GM18517 (cell line): ENCODE results near the gene CASP9.

Experiments
- ATAC-seq: cut with Tn5 transposase; IDR thresholded peaks from one replicate; pipeline ENCODE4 v1.9.1; 2021; ENCODE audit warnings: mild to moderate bottlenecking, moderate library complexity; ENCODE audit not compliant: unreplicated experiment

The CASP9 gene

DNA sequence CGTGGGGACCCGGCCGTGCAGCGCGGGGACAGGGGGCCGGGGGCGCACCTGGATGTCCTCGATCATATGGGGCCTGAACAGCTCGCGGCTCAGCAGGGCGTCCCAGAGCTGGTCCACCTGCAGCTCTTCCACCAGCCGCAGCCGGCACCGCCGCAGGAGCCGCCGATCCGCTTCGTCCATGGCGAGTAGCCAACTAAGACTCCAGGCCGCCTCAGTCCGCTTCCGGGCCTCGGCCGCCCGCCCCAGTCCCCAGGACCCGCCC, at the start of gene CASP9:
CASP9 (minus strand) TSS at position 195 of the 262 bp plus-strand sequence; CDS start at position 180, 15 bp downstream.
- ATAC-seq = no peak

DNA sequence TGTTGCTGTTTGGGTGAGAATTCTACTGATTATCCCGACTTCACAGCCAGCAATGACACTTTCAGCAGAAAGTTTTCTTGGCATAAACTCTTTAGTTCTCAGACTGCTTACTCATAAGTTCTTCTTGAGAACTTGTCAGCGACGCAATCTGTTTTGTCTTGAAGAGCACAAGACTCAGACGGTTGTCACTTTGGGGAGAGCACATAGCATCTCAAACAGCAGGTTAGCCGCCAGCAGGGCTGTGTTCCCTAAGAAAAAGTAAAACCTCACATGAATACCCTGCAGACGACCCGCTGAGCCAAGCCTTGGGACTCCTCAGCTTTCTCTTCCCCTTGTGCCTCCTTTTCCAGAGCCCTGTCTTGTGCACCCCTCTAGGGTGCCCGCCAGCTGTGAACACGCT, 49.5 kb upstream of the CASP9 start:
- ATAC-seq = no peak

DNA sequence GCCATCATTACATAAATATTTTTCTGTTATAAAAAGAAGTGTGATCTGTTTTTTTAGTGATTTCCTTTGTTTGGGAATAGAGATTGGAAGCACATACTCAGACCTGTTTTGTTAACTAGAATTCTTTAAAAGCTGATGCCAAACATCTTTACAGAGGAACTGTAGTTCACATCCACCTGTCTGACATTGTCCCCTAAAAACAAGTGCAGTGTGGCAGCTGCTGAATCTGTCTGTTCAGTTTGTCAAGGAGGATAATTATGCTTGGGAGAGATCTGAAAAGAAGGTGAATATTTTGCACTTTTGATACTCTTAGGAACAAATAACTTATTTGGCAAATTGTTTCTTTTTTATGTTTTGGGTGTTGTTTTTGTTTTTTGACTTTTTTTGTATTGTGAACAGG, 47.3 kb upstream of the CASP9 start:
- ATAC-seq = no peak

DNA sequence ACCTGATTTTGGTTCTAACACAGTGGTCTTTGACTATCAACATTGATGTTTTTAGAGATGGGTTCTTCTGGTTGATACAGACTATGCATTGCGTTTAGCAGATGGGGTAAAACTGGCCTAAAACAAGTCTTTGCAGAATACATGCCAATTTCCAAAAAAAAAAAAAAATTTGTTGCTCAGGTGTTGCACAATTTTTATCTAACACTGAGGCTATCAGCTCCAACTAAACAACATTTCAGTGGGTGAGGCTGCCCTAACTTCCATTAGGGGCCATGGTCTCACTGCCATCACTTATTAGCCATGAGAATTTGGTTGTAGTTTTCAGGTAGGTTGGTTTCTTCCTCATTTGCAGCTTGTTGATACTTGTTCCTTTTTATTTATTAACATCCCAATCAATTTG, 46.8 kb upstream of the CASP9 start:
- ATAC-seq = no peak

DNA sequence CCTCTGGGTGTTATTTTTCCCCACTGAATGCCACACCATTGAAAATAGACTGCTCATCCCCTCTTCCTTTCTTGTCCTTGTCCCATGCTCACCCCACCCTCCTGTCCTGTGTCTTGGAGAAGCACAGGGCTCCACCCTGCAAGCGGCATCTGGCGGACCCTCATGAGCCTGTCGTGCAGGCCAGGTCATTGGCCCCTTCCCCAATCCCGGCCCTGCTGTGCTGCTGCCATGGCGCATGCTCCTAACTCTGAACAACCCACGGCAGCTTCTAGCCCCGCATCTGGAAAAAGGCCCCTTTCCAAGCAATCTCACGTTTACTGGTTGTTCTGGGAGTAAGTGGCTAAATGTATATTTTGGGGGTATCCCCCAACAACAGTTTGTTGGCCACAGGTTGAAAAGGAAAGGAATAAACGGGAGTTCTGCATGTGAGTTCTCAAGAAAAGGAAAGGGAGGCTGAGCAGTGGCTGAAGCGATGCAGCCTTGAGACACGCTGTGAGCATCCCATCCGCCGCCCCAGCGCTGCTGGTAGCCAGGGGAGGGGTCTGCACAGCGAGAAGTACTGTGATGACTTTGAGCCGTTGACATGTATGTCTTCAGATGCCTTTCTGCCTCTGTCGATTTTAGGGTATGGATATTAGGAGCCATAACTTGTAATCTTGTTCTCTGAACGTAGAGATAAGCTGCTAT, 44.5 kb upstream of the CASP9 start:
- ATAC-seq = no peak

DNA sequence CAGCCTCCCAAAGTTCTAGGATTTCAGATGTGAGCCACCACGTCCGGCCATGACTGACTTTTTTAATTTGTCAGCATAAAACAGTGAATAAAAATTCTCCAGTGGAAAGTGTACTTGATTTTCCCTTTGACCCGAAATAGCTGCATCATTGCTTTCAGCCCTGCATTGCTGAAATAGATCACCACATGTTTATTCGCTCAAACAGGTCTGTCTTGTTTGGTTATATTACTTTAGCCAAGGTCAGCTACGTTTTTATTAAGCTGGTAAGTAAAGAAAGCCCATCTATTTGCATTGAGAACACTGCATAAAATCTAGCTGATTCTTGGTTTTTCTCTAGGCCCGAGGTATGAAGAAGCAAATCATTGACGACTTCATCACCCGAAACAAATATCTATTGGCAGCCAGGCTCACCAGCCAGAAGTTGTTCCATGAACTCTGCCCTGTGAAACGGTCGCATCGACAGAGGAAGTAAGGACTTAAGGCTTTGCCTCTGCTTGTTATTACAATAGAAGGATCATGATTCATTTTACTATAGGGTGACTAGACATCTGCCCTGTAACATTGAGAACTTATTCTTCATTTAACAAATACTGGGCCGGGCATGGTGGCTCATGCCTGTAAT, 35.3 kb upstream of the CASP9 start:
- no peak for ATAC-seq

DNA sequence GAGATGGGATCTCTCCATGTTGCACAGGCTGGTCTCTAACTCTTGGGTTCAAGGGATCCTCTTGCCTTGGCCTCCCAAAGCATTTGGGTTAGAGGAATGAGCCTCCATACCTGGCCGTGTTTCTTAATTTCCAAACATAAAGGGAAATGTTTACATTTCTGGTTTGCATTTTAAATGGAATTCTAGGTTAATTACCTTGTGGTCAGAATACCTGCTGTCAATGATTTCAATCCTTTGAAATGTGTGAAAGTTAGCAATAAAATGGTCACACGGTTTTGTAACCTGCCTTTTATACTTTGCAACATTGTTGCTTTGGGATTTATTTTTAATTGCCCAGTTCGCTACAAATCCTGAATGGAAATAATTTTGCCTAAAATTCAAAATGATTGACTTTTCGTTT, 34.5 kb upstream of the CASP9 start:
- ATAC-seq = no peak

DNA sequence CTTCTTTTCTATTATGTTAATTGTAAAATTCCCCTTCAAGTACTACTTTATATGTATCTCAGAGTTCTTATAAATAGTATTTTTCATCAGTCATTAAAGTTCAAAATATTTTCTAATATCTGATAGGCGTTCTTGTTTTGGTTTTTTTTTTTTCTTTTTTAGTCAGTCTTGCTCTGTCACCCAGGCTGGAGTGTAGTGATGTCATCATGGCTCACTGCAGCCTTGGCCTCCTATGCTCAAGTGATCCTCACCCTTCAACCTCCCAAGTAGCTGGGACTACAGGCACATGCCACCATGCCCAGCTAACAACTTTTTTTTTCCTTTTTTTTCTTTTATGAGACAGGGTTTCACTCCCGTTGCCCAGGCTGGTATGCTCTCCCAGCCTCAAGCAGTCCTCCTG, 33.6 kb upstream of the CASP9 start:
- ATAC-seq = no peak

DNA sequence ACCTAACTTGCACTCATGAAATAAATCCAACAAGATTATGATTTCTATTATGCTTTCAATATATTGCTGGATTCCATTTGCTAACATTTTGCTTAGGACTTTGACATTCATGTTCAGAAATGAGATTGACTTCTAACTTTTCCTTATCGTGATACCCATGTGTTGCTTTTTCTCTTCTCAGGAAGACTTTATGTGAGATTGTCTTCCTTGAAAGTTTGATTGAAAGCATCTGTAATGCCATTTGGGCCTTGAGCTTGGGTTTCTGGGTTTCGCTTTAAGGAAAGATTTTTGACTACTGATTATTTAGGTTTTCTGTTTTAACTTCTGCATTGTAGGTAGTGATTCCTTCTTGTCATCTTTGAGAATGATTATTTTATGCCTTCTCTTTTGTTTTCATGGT, 33.0 kb upstream of the CASP9 start:
- ATAC-seq = no peak

DNA sequence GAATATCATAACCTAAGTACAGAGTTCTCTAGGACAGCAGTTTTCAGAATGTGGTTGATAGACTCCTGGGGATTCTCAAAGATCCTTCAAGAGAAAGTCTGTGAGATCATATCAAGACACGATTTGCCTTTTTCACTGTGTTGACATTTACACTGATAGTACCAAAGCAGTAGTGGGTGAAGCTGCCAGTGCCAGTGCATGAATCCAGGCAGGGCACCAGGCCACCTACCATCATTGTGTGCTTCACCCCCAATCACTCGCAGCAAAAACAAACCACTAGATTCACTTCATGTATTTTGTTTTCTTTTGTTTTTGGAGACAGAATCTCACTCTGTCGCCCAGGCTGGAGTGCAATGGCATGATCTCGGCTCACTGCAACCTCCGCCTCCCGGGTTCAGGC, 26.6 kb upstream of the CASP9 start:
- no peak for ATAC-seq

DNA sequence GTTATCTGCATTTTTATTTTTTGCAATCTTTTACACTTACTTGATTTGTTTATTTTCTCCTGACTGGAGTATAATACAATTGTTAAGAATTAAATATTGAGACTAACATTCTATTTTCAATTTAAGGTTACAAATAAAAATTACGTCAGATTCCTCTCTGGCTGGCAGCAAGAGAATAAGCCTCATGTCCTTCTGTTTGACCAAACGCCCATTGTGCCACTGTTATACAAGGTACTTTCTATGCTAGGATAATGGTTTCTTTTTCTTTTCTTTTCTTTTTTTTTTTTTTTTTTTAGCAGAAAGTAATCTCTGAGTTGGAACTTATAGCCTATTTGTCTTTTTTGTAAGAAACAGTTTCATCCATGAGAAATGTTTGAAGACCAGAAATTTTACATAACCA, 22.6 kb upstream of the CASP9 start:
- no peak for ATAC-seq

DNA sequence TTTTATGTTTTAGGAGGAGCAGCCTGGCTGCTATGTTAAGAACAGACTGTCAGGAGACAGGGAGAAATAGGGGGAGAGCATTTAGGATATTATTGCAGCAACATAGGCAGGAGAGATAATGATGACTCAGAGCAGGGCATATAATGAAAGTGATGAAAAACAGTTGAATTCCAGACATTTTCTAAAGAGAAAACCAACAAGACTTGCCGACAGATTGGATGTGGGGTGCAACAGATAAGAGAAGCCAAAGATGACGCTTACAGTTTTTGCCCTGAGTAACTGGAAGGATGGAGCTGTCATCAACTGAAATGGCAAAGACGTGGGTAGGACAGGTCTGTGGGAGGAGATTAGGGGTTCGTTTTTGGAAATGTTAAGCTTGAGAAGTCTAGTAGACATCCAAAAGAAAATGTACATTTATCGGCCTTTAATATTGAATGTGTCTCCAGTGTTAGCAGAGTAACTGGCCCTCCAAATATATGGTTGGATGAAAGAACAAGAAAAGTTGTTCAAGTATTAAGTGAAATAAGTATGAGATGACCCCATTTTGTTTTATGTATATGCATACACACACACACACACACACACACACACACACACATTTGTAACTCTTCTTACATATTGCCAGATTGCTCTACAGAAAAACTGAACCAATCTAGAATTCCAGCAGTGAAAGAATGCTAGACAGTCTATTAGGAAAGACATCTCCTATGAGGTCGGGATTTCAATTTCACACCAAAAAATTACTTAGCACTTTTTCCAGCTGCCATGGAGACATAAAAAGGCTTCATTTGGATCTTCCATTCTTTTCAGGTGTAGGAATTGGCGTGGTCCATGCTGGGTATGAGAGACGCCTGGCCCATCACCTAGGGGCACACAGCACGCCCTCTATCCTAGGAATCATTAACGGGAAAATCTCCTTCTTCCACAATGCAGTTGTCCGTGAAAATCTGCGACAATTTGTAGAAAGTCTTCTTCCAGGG, 19.9 kb upstream of the CASP9 start:
- ATAC-seq = no peak

DNA sequence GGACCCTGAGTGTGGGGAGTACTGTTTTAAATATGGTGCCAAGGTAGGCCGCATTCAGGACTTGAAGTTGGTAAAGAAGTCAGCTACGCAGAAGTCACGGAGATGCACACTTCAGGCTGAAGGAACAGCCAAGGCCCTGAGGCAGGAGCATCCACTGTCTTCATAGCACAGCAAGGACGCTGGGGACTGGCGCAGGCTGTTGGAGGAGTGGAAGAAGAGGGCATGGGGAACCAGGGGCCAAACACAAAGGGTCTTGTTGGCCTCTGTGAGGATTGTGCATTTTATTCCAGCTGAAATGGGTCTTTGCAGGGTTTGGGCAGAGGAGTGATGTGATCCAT, 19.2 kb upstream of the CASP9 start:
- ATAC-seq = no peak

DNA sequence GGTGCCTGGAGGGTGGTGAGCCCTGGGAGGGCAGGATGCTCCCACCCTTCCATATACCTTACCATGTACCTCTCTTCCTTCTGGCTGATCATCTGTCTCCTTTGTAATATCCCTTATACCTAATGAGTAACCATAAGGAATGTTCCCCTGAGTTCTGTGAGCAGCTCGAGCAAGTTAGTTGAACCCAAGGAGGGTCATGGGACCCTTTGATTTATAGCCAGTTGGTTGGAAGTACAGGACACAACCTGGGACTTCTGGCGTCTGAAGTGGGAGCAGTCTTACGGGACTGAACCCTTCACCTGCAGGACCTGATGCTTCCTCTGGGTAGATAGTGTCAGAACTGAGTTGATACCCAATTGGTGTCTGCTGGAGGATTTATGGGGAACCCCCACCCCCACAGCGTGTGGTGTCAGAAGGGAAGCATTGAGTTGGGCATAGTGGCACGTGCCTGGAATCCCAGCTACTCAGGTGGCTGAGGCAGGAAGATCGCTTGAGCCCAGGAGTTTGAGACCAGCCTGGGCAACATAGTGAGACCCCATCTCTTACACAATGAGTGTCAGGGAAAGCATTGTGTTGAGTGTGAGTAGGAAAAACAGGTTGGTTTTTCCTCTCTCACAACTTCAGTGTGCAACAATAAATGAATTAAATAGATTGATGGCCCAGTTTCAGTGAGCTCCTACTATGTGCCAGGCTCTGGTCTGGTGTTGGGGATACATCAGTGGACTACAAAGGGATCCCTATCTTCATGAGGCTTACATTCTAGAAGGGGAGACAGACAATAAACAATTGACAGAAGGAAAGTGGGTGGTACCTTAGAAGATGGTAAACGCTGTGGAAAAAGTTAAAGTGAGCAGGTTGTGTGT, 18.6 kb upstream of the CASP9 start:
- no peak for ATAC-seq

DNA sequence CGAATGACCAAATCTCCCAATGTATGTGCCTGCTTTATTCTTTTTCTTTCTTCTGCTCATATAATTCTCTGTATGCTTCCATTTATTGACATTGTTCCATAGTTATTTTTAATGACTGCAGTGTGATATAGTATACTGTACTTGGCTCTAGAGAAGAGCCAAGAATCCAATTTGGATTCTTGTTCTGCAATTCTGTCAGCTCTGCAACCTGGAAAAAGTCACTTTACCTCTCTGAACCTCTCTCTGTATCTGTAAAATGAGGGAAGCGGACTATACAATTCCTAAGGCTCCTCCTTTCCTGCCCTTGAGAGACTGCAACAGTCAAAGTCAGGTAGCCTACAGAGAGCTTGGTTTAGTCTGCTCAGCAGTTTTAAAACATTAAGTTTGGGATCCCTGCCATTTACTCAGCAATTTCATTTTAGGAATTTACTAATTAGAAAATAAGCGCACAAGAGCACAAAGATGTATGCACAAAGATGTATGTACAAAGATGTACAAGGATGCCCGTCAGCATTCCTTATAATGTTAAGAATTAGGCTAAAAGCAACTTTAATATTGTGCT, 17.3 kb upstream of the CASP9 start:
- ATAC-seq = no peak

DNA sequence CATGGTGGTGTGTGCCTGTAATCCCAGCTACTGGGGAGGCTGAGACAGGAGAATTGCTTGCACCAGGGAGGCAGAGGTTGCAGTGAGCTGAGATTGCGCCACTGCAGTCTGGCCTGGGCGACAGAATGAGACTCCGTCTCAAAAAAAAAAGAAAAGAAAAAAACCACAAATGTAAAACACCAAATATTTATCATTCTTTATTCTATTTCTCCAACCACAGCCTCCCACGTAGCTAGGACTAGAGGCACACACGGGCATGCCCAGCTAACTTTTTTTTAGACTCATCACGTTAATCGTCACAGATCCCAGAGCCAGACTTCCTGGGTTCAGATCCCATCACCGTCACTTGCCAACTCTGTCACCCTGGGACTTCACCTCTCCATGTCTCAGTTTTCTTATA, 16.2 kb upstream of the CASP9 start:
- no peak for ATAC-seq

DNA sequence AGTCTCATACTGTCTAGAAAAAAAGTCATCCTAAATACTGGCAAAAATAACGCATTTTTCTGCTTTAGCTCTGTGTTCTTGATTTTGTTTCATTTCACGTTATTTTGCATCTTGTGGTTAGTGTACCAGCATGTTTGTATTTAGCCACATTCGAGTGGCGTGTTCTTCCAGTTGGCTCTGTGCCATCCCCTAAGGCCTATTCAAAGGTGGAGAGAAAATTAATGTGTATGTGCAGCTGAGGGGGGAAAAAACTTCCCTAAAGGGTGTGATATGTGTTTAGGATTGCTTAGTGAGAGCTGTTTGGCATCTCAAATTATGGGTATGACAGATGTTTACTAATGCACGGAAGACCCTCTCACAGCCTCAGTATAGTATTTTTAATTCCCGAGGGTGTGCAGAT, 14.8 kb upstream of the CASP9 start:
- ATAC-seq = no peak

DNA sequence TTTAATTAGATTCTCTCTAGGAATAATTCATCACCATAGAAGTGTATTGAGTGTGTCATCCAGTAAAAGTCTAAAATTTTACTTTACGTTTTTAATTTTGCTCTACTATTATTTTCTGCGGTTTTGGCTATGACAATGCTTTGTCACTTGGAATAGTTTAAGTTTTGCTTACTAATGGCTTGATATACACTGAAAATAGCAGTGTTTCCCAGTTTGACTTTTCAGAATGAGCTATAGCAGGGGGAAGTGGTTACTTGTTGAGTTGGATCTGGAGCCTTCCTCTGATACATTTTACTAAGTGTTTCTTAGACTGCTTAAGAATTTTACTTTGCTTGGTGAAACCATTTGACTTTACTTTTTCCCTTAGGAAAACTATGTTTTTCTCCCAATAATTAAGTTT, 7.7 kb upstream of the CASP9 start:
- no peak for ATAC-seq

DNA sequence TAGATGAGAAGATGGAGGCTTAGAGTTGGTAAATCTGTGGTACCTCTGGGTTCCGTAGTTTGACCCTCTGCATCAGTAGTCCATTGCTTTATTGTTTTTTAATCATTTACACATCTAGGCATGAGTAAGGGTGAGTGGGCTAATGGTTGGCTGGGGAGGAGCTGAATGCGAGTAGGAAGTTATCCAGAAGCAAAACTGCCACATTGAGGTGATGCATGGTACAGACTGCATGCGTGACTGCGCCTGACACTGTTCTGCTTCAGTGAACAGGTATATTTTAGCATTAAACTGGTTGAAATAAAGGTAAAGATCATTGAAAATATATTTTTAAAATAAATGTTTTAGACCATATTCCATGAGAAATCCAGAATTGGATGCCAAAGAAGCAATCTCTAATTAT, 7.0 kb upstream of the CASP9 start:
- no peak for ATAC-seq

DNA sequence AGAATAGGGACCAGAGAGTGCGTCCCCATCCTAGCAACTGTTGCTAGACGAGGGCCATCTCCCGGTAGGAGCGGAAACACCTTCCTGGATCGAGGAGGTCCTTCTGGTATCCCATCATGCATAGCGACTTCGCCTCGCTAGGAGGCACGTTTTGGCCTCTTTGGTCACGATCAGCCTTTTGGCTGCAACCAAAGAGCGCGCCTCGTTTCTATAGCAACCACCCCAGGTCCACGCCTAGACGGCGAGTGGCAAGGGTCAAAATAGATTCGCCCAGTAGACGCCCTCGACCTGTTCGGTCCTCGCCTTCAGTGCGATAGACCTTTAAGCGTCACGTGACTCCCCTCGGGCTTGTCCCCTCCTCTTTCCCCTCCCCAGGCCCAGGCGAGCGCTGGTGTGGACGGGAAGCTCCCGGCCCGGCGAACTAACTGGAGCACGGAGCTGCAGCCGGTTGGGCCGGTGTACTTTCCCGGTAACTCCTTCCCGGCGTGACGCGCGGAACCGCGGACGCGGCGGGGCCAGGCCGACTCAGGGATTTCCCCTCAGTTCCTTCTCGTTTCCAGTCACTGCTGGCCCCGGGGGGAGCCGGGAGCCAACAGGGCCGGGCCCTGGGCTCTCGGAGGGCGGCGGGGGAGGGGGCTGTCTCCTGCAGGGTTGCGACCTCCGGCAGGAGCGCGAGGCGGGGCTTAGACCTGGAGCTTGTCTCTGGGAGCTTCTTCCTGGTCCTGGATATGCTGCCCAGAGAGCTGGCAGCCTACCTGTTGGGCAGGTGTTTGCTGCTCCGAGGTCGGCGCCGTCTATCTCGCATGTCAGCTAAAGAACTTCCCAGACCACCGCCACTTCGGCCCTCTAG, 2.7 kb upstream of the CASP9 start, which contains the start of gene DNAJC16:
DNAJC16 (plus strand) TSS at position 359 of the 850 bp plus-strand sequence. CDS start 2,258 bp downstream, outside the sequence.
- peak; percentile 74 for ATAC-seq
